Liver (tissue), 9 donors: ENCODE results near the gene SDHAF1. TPM values are rescaled to one million over a fixed set of nuclear protein-coding genes. Genes with fewer than 3 reads are reported as not detected.

Experiments
- DNase-seq: peaks from one replicate; pipeline ENCODE4 v3.0.0-alpha.2; 2017; ENCODE audit warnings: low spot score
- H3K27ac ChIP-seq, 2 donors: one replicate each; pipeline ENCODE4 v1.7.0; 2013; ENCODE audit warnings: inconsistent platforms in 2 of 2, low read length in 2 of 2, control low read depth in 1 of 2, low read depth in 1 of 2, mild to moderate bottlenecking in 1 of 2
- H3K27me3 ChIP-seq, 4 donors: one replicate each; pipeline versions ENCODE4 v1.6.1 to v1.7.0; 2013; ENCODE audit warnings: low read length in 3 of 4, inconsistent platforms in 1 of 4, mild to moderate bottlenecking in 1 of 4, moderate library complexity in 1 of 4; ENCODE audit not compliant: control insufficient read depth in 4 of 4, insufficient read depth in 4 of 4
- H3K36me3 ChIP-seq, 4 donors: one replicate each; pipeline versions ENCODE4 v1.6.1 to v1.7.0; 2013; ENCODE audit warnings: low read length in 3 of 4, mild to moderate bottlenecking in 3 of 4, low read depth in 1 of 4, moderate library complexity in 1 of 4; ENCODE audit not compliant: control insufficient read depth in 4 of 4, insufficient read depth in 3 of 4
- H3K4me1 ChIP-seq, 4 donors: one replicate each; pipeline versions ENCODE4 v1.6.1 to v1.7.0; 2013; ENCODE audit warnings: low read length in 3 of 4, mild to moderate bottlenecking in 3 of 4, moderate library complexity in 1 of 4; ENCODE audit not compliant: control insufficient read depth in 4 of 4, insufficient read depth in 4 of 4
- H3K4me3 ChIP-seq, 3 donors: one replicate each; pipeline versions ENCODE4 v1.6.1 to v1.7.0; 2013; ENCODE audit warnings: low read length in 3 of 3, control low read depth in 1 of 3, low read depth in 1 of 3, mild to moderate bottlenecking in 1 of 3
- H3K9ac ChIP-seq, 2 donors: one replicate each; pipeline ENCODE4 v1.7.0; 2013; ENCODE audit warnings: low read length in 2 of 2, mild to moderate bottlenecking in 2 of 2, moderate library complexity in 2 of 2, control low read depth in 1 of 2, low read depth in 1 of 2
- H3K9me3 ChIP-seq, 4 donors: one replicate each; pipeline versions ENCODE4 v1.6.1 to v1.7.0; 2013; ENCODE audit warnings: low read length in 3 of 4; ENCODE audit not compliant: control insufficient read depth in 4 of 4
- CTCF ChIP-seq: fragments of 150-350 bp; IDR thresholded peaks from 2 replicates; pipeline ENCODE4 v1.5.1; 2017; ENCODE audit warnings: improper control_type of control experiment, low read depth, low read length; ENCODE audit not compliant: missing input control
- EGR1 ChIP-seq, 2 donors: IDR thresholded peaks; 2 replicates each; pipeline ENCODE4 v1.6.1; 2016 to 2018; ENCODE audit warnings: antibody characterized with exemption in 2 of 2, low read depth in 2 of 2
- FOXA1 ChIP-seq: IDR thresholded peaks from 2 replicates; pipeline ENCODE4 v1.6.1; 2016; ENCODE audit warnings: antibody characterized with exemption
- FOXA2 ChIP-seq: IDR thresholded peaks from 2 replicates; pipeline ENCODE4 v1.6.1; 2016; ENCODE audit warnings: antibody characterized with exemption
- GABPA ChIP-seq, 2 donors: IDR thresholded peaks in 1 of 2; conservative IDR thresholded peaks in 1 of 2; 2 replicates each; pipeline ENCODE4 v1.6.1; 2016; ENCODE audit warnings: antibody characterized with exemption in 2 of 2, mild to moderate bottlenecking in 1 of 2, moderate library complexity in 1 of 2
- HNF4A ChIP-seq, 2 donors: conservative IDR thresholded peaks; 2 replicates each; pipeline ENCODE4 v1.6.1; 2016; ENCODE audit warnings: antibody characterized with exemption in 2 of 2, mild to moderate bottlenecking in 2 of 2
- HNF4G ChIP-seq: IDR thresholded peaks from 2 replicates; pipeline ENCODE4 v1.6.1; 2016; ENCODE audit warnings: antibody characterized with exemption
- JUND ChIP-seq, 2 donors: IDR thresholded peaks; 2 replicates each; pipeline ENCODE4 v1.6.1; 2016; ENCODE audit warnings: antibody characterized with exemption in 2 of 2
- NR2F2 ChIP-seq: IDR thresholded peaks from 2 replicates; pipeline ENCODE4 v1.6.1; 2016; ENCODE audit warnings: antibody characterized with exemption
- RAD21 ChIP-seq, 2 donors: IDR thresholded peaks; 2 replicates each; pipeline ENCODE4 v1.6.1; 2016; ENCODE audit warnings: antibody characterized with exemption in 2 of 2, mild to moderate bottlenecking in 2 of 2
- REST ChIP-seq: IDR thresholded peaks from 2 replicates; pipeline ENCODE4 v1.6.1; 2016; ENCODE audit warnings: antibody characterized with exemption, mild to moderate bottlenecking
- RXRA ChIP-seq, 2 donors: IDR thresholded peaks; 2 replicates each; pipeline ENCODE4 v1.6.1; 2017 to 2018; ENCODE audit warnings: antibody characterized with exemption in 2 of 2, mild to moderate bottlenecking in 1 of 2
- SP1 ChIP-seq: IDR thresholded peaks from 2 replicates; pipeline ENCODE4 v1.6.1; 2018; ENCODE audit warnings: antibody characterized with exemption, mild to moderate bottlenecking
- TAF1 ChIP-seq: conservative IDR thresholded peaks from 2 replicates; pipeline ENCODE4 v1.6.1; 2016; ENCODE audit warnings: antibody characterized with exemption, mild to moderate bottlenecking
- YY1 ChIP-seq: IDR thresholded peaks from 2 replicates; pipeline ENCODE4 v1.6.1; 2016; ENCODE audit warnings: antibody characterized with exemption, mild to moderate bottlenecking
- WGBS: extraction: QIAGEN DNeasy Blood & Tissue Kit; methylation state at CpG from one replicate; pipeline ENCODE4 v1.1.7; 2013; 5-methylcytosine and 5-hydroxymethylcytosine counted together
- polyA plus RNA-seq, 2 donors: library from polyadenylated mRNA; stranded (reverse) in 1 of 2; unstranded in 1 of 2; fragments of 200-250 nt in 1 of 2; fragments of >200 nt in 1 of 2; fragmentation: Nextera tagmentation in 1 of 2; extraction: Ambion mirVana in 1 of 2; gene quantifications; one replicate each; pipeline versions ENCODE4 v1.2.1 to v1.2.3, GENCODE V29; 2013 to 2015
- total RNA-seq, 2 donors: library from RNA; depleted of rRNA; stranded (reverse); fragments of >200 nt; gene quantifications; one replicate each; pipeline ENCODE4 v1.2.3, GENCODE V29; 2014
- TF ChIP-seq, protein P1 (sequence below): IDR thresholded peaks from 2 replicates; pipeline ENCODE4 v1.6.1; 2016; ENCODE audit warnings: antibody characterized with exemption
- TF ChIP-seq, protein P2 (sequence below): IDR thresholded peaks from 2 replicates; pipeline ENCODE4 v1.6.1; 2016; ENCODE audit warnings: antibody characterized with exemption
- TF ChIP-seq, protein P3 (sequence below): IDR thresholded peaks from 2 replicates; pipeline ENCODE4 v1.6.1; 2016; ENCODE audit warnings: antibody characterized with exemption
- donor health status: healthy.
- donor health status: healthy.
- donor health status: healthy.
- donor health status: healthy.
- donor health status: healthy.

Gene SDHAF1, protein sequence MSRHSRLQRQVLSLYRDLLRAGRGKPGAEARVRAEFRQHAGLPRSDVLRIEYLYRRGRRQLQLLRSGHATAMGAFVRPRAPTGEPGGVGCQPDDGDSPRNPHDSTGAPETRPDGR
- total RNA-seq (10 to 100 TPM in 1 of 2 donors, 1 to 10 TPM in 1; 8.4 to 28.4 TPM), polyA plus RNA-seq (10 to 100 TPM; 16.0 to 21.7 TPM)

GRCh38 chr19:35995048-35995993 is at the start of gene SDHAF1:
Gene SDHAF1, plus strand, starts transcription at chr19:35995188. Its CDS starts 87 bp downstream, at chr19:35995275.
- H3K9ac ChIP-seq: peak within 1 kb of the TSS; percentile 40 to 56
- DNase-seq: peak; percentile 94
- TF ChIP-seq, protein P1, sequence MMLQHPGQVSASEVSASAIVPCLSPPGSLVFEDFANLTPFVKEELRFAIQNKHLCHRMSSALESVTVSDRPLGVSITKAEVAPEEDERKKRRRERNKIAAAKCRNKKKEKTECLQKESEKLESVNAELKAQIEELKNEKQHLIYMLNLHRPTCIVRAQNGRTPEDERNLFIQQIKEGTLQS: no peak
- TF ChIP-seq RAD21 (IDR thresholded peaks at IDR 0.05) (peak; percentile 31 to 54), YY1 (peak; percentile 72), CTCF (no peak), GABPA (IDR thresholded peaks at IDR 0.05 in 1 of 2, conservative IDR thresholded peaks at IDR 0.05 in 1 of 2) (peak; percentile 75 to 92), JUND (IDR thresholded peaks at IDR 0.05) (no peak), RXRA (IDR thresholded peaks at IDR 0.05) (peak in 1 of 2 donors; percentile 56), TAF1 (peak; percentile 42), FOXA1 (no peak), SP1 (peak; percentile 82), NR2F2 (peak; percentile 98), HNF4G (no peak), EGR1 (IDR thresholded peaks at IDR 0.05; ENCODE audit: low read depth in 2 of 2) (peak in 1 of 2 donors; percentile 67), FOXA2 (no peak), HNF4A (conservative IDR thresholded peaks at IDR 0.05) (peak; percentile 58 to 62), REST (peak; percentile 86)
- TF ChIP-seq, protein P2, sequence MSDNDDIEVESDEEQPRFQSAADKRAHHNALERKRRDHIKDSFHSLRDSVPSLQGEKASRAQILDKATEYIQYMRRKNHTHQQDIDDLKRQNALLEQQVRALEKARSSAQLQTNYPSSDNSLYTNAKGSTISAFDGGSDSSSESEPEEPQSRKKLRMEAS: peak; percentile 76
- TF ChIP-seq, protein P3, sequence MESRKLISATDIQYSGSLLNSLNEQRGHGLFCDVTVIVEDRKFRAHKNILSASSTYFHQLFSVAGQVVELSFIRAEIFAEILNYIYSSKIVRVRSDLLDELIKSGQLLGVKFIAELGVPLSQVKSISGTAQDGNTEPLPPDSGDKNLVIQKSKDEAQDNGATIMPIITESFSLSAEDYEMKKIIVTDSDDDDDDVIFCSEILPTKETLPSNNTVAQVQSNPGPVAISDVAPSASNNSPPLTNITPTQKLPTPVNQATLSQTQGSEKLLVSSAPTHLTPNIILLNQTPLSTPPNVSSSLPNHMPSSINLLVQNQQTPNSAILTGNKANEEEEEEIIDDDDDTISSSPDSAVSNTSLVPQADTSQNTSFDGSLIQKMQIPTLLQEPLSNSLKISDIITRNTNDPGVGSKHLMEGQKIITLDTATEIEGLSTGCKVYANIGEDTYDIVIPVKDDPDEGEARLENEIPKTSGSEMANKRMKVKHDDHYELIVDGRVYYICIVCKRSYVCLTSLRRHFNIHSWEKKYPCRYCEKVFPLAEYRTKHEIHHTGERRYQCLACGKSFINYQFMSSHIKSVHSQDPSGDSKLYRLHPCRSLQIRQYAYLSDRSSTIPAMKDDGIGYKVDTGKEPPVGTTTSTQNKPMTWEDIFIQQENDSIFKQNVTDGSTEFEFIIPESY: no peak
- no peaks in the 10 kb centered on the region for H3K9me3 ChIP-seq
- peak within 1 kb of the TSS; percentile 83 to 91 (median 85) for H3K4me3 ChIP-seq
- H3K4me1 ChIP-seq: peaks cover 13 to 33% (median 22%) of the 10 kb centered on the region in 4 donors
- peak within 1 kb of the TSS; percentile 74 to 76 for H3K27ac ChIP-seq
- H3K36me3 ChIP-seq: peaks cover 0 to 5% (median 2%) of the 10 kb centered on the region in 4 donors
- H3K27me3 ChIP-seq: no peaks in the 10 kb centered on the region
- under 1% methylated on average over 97 of the region's 97 CpGs for WGBS
